Measurements from ENCODE around the gene CEP41.

DNA sequence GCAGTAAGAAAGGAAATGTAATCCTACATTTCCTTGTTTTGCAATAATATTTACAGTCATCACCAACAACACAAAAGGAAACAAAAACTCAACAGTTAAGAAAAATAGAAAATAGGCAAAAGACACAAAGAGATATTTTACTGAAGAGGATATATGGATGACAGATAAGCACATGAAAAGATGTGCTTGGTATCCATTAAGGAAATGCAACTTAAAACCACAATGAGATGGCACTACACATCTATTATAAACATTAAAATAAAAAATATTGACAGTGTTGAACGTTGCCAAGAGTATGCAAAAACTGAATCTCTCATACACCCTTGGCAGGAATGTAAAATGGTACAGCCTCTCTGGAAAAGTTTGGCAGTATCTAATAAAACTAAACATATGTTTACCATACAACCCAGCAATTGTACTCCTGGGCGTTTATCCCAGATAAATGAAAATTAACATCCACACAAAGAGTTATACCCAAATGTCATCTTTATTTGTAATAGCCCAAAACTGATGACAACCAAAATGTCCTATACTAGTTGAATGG, 5.4 kb downstream of the CEP41 start:
- TF ChIP-seq HMGA2 (CRISPR knock-in tag; IDR thresholded peaks at IDR 0.05): no peak
- TF ChIP-seq, protein P1, sequence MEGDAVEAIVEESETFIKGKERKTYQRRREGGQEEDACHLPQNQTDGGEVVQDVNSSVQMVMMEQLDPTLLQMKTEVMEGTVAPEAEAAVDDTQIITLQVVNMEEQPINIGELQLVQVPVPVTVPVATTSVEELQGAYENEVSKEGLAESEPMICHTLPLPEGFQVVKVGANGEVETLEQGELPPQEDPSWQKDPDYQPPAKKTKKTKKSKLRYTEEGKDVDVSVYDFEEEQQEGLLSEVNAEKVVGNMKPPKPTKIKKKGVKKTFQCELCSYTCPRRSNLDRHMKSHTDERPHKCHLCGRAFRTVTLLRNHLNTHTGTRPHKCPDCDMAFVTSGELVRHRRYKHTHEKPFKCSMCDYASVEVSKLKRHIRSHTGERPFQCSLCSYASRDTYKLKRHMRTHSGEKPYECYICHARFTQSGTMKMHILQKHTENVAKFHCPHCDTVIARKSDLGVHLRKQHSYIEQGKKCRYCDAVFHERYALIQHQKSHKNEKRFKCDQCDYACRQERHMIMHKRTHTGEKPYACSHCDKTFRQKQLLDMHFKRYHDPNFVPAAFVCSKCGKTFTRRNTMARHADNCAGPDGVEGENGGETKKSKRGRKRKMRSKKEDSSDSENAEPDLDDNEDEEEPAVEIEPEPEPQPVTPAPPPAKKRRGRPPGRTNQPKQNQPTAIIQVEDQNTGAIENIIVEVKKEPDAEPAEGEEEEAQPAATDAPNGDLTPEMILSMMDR (IDR thresholded peaks at IDR 0.05): no peak
- TF ChIP-seq, protein P2, sequence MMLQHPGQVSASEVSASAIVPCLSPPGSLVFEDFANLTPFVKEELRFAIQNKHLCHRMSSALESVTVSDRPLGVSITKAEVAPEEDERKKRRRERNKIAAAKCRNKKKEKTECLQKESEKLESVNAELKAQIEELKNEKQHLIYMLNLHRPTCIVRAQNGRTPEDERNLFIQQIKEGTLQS (CRISPR knock-in tag; conservative IDR thresholded peaks at IDR 0.05): no peak
- TF ChIP-seq, protein P3, sequence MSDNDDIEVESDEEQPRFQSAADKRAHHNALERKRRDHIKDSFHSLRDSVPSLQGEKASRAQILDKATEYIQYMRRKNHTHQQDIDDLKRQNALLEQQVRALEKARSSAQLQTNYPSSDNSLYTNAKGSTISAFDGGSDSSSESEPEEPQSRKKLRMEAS (CRISPR knock-in tag; IDR thresholded peaks at IDR 0.05): no peak
